Endometrial microvascular endothelial cells (primary cell): ENCODE results near the gene PAXX. TPM values are rescaled to one million over a fixed set of nuclear protein-coding genes. Genes with fewer than 3 reads are reported as not detected.

ENCODE experiments used
- in situ Hi-C: cut with HindIII; loops from 2 replicates; pipeline ENCODE4 v1.10.0; 2017; ENCODE audit warnings: low sequenced_read_pairs, low pct_unique_long_range_greater_than_20kb; ENCODE audit errors: inconsistent ontology term
- total RNA-seq: library from RNA; depleted of rRNA; stranded (reverse); fragments of >200 nt; gene quantifications from one replicate; pipeline ENCODE4 v1.2.3, GENCODE V29; 2015; ENCODE audit errors: inconsistent ontology term

PAXX gene
- total RNA-seq, 1 donor from 2014 or later, result 49.0 TPM

- in situ Hi-C loops, result no loop called here
Measured at GRCh38 chr9:136952321-136952850, 39.8 kb upstream of the PAXX start.

- in situ Hi-C loops, result no loop called here
Measured at GRCh38 chr9:136952876-136953770, 39.1 kb upstream of the PAXX start.

GRCh38 chr9:136953771-136954269 is 38.4 kb upstream of the PAXX start:
- in situ Hi-C loops, result no loop called here

GRCh38 chr9:136954270-136955083 is 37.7 kb upstream of the PAXX start:
- in situ Hi-C loops, result no loop called here

- in situ Hi-C loops, result no loop called here
Measured at GRCh38 chr9:136955202-136955942, 36.9 kb upstream of the PAXX start.

- in situ Hi-C loops, result no loop called here
Measured at GRCh38 chr9:136955943-136956335, 36.3 kb upstream of the PAXX start.

GRCh38 chr9:136956604-136957003 is 35.6 kb upstream of the PAXX start:
- in situ Hi-C loops, result no loop called here

GRCh38 chr9:136957461-136957860 is 34.8 kb upstream of the PAXX start:
- in situ Hi-C loops, result no loop called here

- in situ Hi-C loops, result no loop called here
Measured at GRCh38 chr9:136957901-136958300, 34.3 kb upstream of the PAXX start.

GRCh38 chr9:136958473-136958872 is 33.7 kb upstream of the PAXX start:
- in situ Hi-C loops, result no loop called here

- in situ Hi-C loops, result no loop called here
Measured at GRCh38 chr9:136958898-136959850, 33.0 kb upstream of the PAXX start.

GRCh38 chr9:136960212-136960937 is 31.8 kb upstream of the PAXX start:
- in situ Hi-C loops, result no loop called here

GRCh38 chr9:136960938-136961275 is 31.3 kb upstream of the PAXX start:
- in situ Hi-C loops, result no loop called here

GRCh38 chr9:136961279-136962065 is 30.8 kb upstream of the PAXX start:
- in situ Hi-C loops, result no loop called here

- in situ Hi-C loops, result no loop called here
Measured at GRCh38 chr9:136962163-136962562, 30.1 kb upstream of the PAXX start.

- in situ Hi-C loops, result no loop called here
Measured at GRCh38 chr9:136962701-136963248, 29.4 kb upstream of the PAXX start.
